Activated CD4-positive, alpha-beta memory T cell treated with anti-CD3 and anti-CD28 coated beads for 36 hours (primary cell): ENCODE measurements around the gene CYSRT1. TPM values are rescaled to one million over a fixed set of nuclear protein-coding genes. Genes with fewer than 3 reads are reported as not detected.

Experiments used
- CTCF ChIA-PET: fragments of 350-600 bp; sonication (Branson Sonifier 250); formaldehyde crosslinking; loops from one replicate; lab custom pipeline; 2021; ENCODE audit warnings: antibody characterized with exemption, inconsistent platforms; lab: Charles Lee
- POLR2A ChIA-PET: fragments of 350-600 bp; sonication (Branson Sonifier 250); formaldehyde crosslinking; loops from one replicate; lab custom pipeline; 2021; ENCODE audit warnings: antibody characterized with exemption; lab: Charles Lee
- DNase-seq: peaks from one replicate; pipeline ENCODE4 v3.0.0-alpha.2; 2020
- H3K27ac Mint-ChIP-seq: one replicate; pipeline ENCODE4 v1.8.0; 2021; ENCODE audit warnings: mixed read lengths
- H3K27me3 Mint-ChIP-seq: one replicate; pipeline ENCODE4 v1.8.0; 2021; ENCODE audit warnings: mixed read lengths
- H3K36me3 Mint-ChIP-seq: one replicate; pipeline ENCODE4 v1.8.0; 2021; ENCODE audit warnings: mixed read lengths
- H3K4me1 Mint-ChIP-seq: one replicate; pipeline ENCODE4 v1.8.0; 2021; ENCODE audit warnings: low read depth, mixed read lengths
- H3K4me3 Mint-ChIP-seq: one replicate; pipeline ENCODE4 v1.8.0; 2021; ENCODE audit warnings: mild to moderate bottlenecking, mixed read lengths
- H3K9me3 Mint-ChIP-seq: one replicate; pipeline ENCODE4 v1.8.0; 2021; ENCODE audit warnings: mixed read lengths
- intact Hi-C: fragments of 100-400 bp; cut with micrococcal nuclease; formaldehyde crosslinking; loops from one replicate; pipeline ENCODE4 v1.15.1; 2023
- total RNA-seq, 2 experiments: library from RNA; stranded (reverse); gene quantifications; one replicate each; pipeline ENCODE4 v1.2.3, GENCODE V29; 2021

The CYSRT1 gene
- total RNA-seq, 2 experiments from 2014 or later = 0.21 to 0.70 TPM

GRCh38 chr9:137262909-137263285 lies 37.9 kb downstream of the CYSRT1 start:
- ChIA-PET POLR2A (no interaction called here), CTCF (no interaction called here)
- H3K27ac Mint-ChIP-seq = no peak overlapping the region
- H3K36me3 Mint-ChIP-seq = peaks cover 16% of the 10 kb centered on the region
- intact Hi-C loops = no loop called here
- H3K4me3 Mint-ChIP-seq = no peak overlapping the region
- no peak for DNase-seq
- H3K9me3 Mint-ChIP-seq = no peaks in the 10 kb centered on the region
- H3K27me3 Mint-ChIP-seq = no peaks in the 10 kb centered on the region
- no peaks in the 10 kb centered on the region for H3K4me1 Mint-ChIP-seq

GRCh38 chr9:137263506-137263905 lies 38.5 kb downstream of the CYSRT1 start:
- Mint-ChIP-seq H3K27me3 (no peaks in the 10 kb centered on the region), H3K36me3 (peaks cover 16% of the 10 kb centered on the region), H3K9me3 (no peaks in the 10 kb centered on the region), H3K4me1 (peaks cover under 1% of the 10 kb centered on the region), H3K27ac (no peak overlapping the region), H3K4me3 (no peak overlapping the region)
- POLR2A ChIA-PET = no interaction called here
- intact Hi-C loops = no loop called here
- CTCF ChIA-PET = interaction anchor here (1.5 kb wide), 1 partner anchor 87 kb away, joined by 3 read pairs; no protein-coding TSS in a partner anchor
- DNase-seq = no peak

GRCh38 chr9:137264067-137264466 lies 39.1 kb downstream of the CYSRT1 start:
- H3K4me1 Mint-ChIP-seq = peaks cover 2% of the 10 kb centered on the region
- intact Hi-C loops = no loop called here
- ChIA-PET CTCF (interaction anchor here (1.5 kb wide), 1 partner anchor 87 kb away, joined by 3 read pairs; no protein-coding TSS in a partner anchor), POLR2A (no interaction called here)
- no peaks in the 10 kb centered on the region for H3K27me3 Mint-ChIP-seq
- no peaks in the 10 kb centered on the region for H3K9me3 Mint-ChIP-seq
- DNase-seq = no peak
- H3K36me3 Mint-ChIP-seq = peaks cover 20% of the 10 kb centered on the region
- H3K27ac Mint-ChIP-seq = no peak overlapping the region
- no peak overlapping the region for H3K4me3 Mint-ChIP-seq

- ChIA-PET CTCF (no interaction called here), POLR2A (no interaction called here)
- DNase-seq = no peak
- H3K4me3 Mint-ChIP-seq = no peak overlapping the region
- no peaks in the 10 kb centered on the region for H3K9me3 Mint-ChIP-seq
- intact Hi-C loops = no loop called here
- no peak overlapping the region for H3K27ac Mint-ChIP-seq
- H3K4me1 Mint-ChIP-seq = peaks cover 6% of the 10 kb centered on the region
- no peaks in the 10 kb centered on the region for H3K27me3 Mint-ChIP-seq
- H3K36me3 Mint-ChIP-seq = peaks cover 24% of the 10 kb centered on the region
These were observed 40.7 kb downstream of the CYSRT1 start for GRCh38 chr9:137265496-137266161.

GRCh38 chr9:137266162-137266527 lies 41.2 kb downstream of the CYSRT1 start:
- DNase-seq = no peak
- Mint-ChIP-seq H3K27me3 (no peaks in the 10 kb centered on the region), H3K4me1 (peaks cover 9% of the 10 kb centered on the region), H3K9me3 (no peaks in the 10 kb centered on the region), H3K27ac (no peak overlapping the region), H3K36me3 (peaks cover 27% of the 10 kb centered on the region), H3K4me3 (no peak overlapping the region)
- ChIA-PET CTCF (no interaction called here), POLR2A (no interaction called here)
- intact Hi-C loops = no loop called here

GRCh38 chr9:137266585-137267453 lies 41.8 kb downstream of the CYSRT1 start:
- Mint-ChIP-seq H3K27me3 (no peaks in the 10 kb centered on the region), H3K4me1 (peaks cover 13% of the 10 kb centered on the region), H3K36me3 (peaks cover 26% of the 10 kb centered on the region), H3K27ac (no peak overlapping the region), H3K4me3 (no peak overlapping the region), H3K9me3 (no peaks in the 10 kb centered on the region)
- DNase-seq = no peak
- CTCF ChIA-PET = no interaction called here
- POLR2A ChIA-PET = no interaction called here
- intact Hi-C loops = no loop called here

GRCh38 chr9:137267933-137268355 lies 43.0 kb downstream of the CYSRT1 start:
- intact Hi-C loops = no loop called here
- no peak for DNase-seq
- ChIA-PET CTCF (no interaction called here), POLR2A (no interaction called here)
- H3K36me3 Mint-ChIP-seq = peaks cover 25% of the 10 kb centered on the region
- no peak overlapping the region for H3K4me3 Mint-ChIP-seq
- no peak overlapping the region for H3K27ac Mint-ChIP-seq
- no peaks in the 10 kb centered on the region for H3K27me3 Mint-ChIP-seq
- H3K9me3 Mint-ChIP-seq = no peaks in the 10 kb centered on the region
- peaks cover 13% of the 10 kb centered on the region for H3K4me1 Mint-ChIP-seq

- Mint-ChIP-seq H3K9me3 (no peaks in the 10 kb centered on the region), H3K27me3 (no peaks in the 10 kb centered on the region), H3K36me3 (peaks cover 25% of the 10 kb centered on the region), H3K4me1 (peaks cover 13% of the 10 kb centered on the region), H3K27ac (no peak overlapping the region), H3K4me3 (no peak overlapping the region)
- ChIA-PET POLR2A (no interaction called here), CTCF (interaction anchor here (0.7 kb wide), 1 partner anchor 21 kb away, joined by 3 read pairs; no protein-coding TSS in a partner anchor)
- DNase-seq = no peak
- intact Hi-C loops = no loop called here
These were observed 43.7 kb downstream of the CYSRT1 start for GRCh38 chr9:137268538-137269201.

GRCh38 chr9:137269231-137269772 lies 44.3 kb downstream of the CYSRT1 start:
- Mint-ChIP-seq H3K27me3 (no peaks in the 10 kb centered on the region), H3K4me1 (peaks cover 13% of the 10 kb centered on the region), H3K4me3 (no peak overlapping the region), H3K27ac (no peak overlapping the region), H3K9me3 (no peaks in the 10 kb centered on the region), H3K36me3 (peaks cover 25% of the 10 kb centered on the region)
- intact Hi-C loops = no loop called here
- ChIA-PET CTCF (interaction anchor here (0.7 kb wide), 1 partner anchor 21 kb away, joined by 3 read pairs; no protein-coding TSS in a partner anchor), POLR2A (no interaction called here)
- no peak for DNase-seq

GRCh38 chr9:137270929-137271695 lies 46.1 kb downstream of the CYSRT1 start:
- H3K27ac Mint-ChIP-seq = no peak overlapping the region
- peaks cover 22% of the 10 kb centered on the region for H3K36me3 Mint-ChIP-seq
- no peak for DNase-seq
- H3K27me3 Mint-ChIP-seq = no peaks in the 10 kb centered on the region
- no peaks in the 10 kb centered on the region for H3K9me3 Mint-ChIP-seq
- ChIA-PET CTCF (no interaction called here), POLR2A (interaction anchor here (0.8 kb wide), 1 partner anchor 90 kb away, joined by 3 read pairs; no protein-coding TSS in a partner anchor)
- intact Hi-C loops = no loop called here
- peaks cover 13% of the 10 kb centered on the region for H3K4me1 Mint-ChIP-seq
- no peak overlapping the region for H3K4me3 Mint-ChIP-seq

- ChIA-PET POLR2A (interaction anchor here (0.8 kb wide), 1 partner anchor 91 kb away, joined by 3 read pairs; no protein-coding TSS in a partner anchor), CTCF (no interaction called here)
- Mint-ChIP-seq H3K4me3 (no peak overlapping the region), H3K27me3 (no peaks in the 10 kb centered on the region), H3K9me3 (no peaks in the 10 kb centered on the region), H3K4me1 (peaks cover 15% of the 10 kb centered on the region), H3K36me3 (peaks cover 22% of the 10 kb centered on the region), H3K27ac (no peak overlapping the region)
- no peak for DNase-seq
- intact Hi-C loops = no loop called here
These were observed 46.7 kb downstream of the CYSRT1 start for GRCh38 chr9:137271696-137272076.
